Prostate gland (tissue), 2 donors: ENCODE measurements around the gene CABP4.

Experiments
- POLR2A ChIP-seq: fragments of 450-650 bp; IDR thresholded peaks from one replicate; pipeline ENCODE4 v1.6.1; 2016; ENCODE audit warnings: antibody characterized with exemption, mild to moderate bottlenecking
- POLR2AphosphoS5 ChIP-seq: sonication (generic); formaldehyde crosslinking; IDR thresholded peaks from one replicate; pipeline ENCODE4 v1.6.1; 2017; ENCODE audit warnings: antibody characterized with exemption
- TF ChIP-seq, protein P1 (sequence below), 4 experiments: fragments of 200-600 bp in 2 of 4; fragments of 450-650 bp in 2 of 4; sonication (generic) in 2 of 4; IDR thresholded peaks; 1 replicate in 3 of 4; 2 replicates in 1 of 4; pipeline ENCODE4 v1.5.1; 2016 to 2019; ENCODE audit warnings: antibody characterized with exemption in 4 of 4, mild to moderate bottlenecking in 2 of 4, moderate library complexity in 2 of 4

DNA sequence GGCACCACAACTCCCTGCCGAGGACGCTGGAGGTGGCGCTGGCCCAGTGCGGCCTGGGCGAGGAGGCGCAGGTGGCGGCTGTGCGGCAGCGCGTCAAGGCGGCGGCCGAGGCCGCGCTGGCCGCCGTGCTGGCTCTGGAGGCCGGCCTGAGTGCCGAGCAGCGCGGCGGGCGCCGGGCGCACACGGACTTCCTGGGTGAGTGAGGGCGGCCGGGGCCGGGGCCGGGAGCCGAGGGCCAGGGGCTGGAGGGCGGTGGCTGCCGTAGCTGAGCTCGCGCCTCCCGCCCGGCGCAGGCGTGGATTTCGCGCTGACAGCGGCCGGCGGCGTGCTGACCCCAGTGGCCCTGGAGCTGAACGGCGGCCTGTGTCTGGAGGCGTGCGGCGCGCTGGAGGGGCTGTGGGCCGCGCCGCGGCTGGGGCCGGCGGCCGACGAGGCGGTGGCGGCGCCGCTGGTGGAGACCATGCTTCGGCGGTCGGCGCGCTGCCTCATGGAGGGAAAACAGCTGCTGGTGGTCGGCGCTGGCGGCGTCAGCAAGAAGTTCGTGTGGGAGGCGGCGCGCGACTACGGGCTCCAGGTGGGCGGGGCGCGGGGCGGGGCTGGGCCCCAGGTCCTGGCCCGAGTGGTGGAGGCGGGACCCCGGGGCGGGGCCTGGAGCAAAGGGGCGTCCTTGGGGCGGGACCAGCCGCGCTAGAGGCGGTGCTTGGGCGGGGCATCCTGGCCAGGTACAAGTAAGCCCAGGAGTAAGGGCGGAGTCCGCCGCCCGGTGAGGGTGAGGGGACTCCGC lies 34.3 kb upstream of the CABP4 start:
- TF ChIP-seq POLR2A (peak; percentile 83), POLR2AphosphoS5 (peak; percentile 62)
- TF ChIP-seq, protein P1, sequence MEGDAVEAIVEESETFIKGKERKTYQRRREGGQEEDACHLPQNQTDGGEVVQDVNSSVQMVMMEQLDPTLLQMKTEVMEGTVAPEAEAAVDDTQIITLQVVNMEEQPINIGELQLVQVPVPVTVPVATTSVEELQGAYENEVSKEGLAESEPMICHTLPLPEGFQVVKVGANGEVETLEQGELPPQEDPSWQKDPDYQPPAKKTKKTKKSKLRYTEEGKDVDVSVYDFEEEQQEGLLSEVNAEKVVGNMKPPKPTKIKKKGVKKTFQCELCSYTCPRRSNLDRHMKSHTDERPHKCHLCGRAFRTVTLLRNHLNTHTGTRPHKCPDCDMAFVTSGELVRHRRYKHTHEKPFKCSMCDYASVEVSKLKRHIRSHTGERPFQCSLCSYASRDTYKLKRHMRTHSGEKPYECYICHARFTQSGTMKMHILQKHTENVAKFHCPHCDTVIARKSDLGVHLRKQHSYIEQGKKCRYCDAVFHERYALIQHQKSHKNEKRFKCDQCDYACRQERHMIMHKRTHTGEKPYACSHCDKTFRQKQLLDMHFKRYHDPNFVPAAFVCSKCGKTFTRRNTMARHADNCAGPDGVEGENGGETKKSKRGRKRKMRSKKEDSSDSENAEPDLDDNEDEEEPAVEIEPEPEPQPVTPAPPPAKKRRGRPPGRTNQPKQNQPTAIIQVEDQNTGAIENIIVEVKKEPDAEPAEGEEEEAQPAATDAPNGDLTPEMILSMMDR (IDR thresholded peaks at IDR 0.05), result peak in 2 of 4 experiments; percentile 34 to 40
